Mesothelial cell of epicardium (in vitro differentiated cells): ENCODE measurements around the gene PXDC1. TPM values are rescaled to one million over a fixed set of nuclear protein-coding genes. Genes with fewer than 3 reads are reported as not detected.
"Not testable (repeated sequence)": the region's sequence is repeated elsewhere in the genome, so short reads cannot be mapped to it uniquely, and the experiment has no call there.

Experiments
- DNase-seq, 2 experiments: peaks; one replicate each; pipeline ENCODE4 v3.0.0; 2021; ENCODE audit warnings: low spot score in 2 of 2; ENCODE audit not compliant: unreplicated experiment in 2 of 2
- H3K27ac Mint-ChIP-seq: 2 replicates; pipeline ENCODE4 v1.8.0; 2021; ENCODE audit warnings: mixed read lengths
- H3K27me3 Mint-ChIP-seq: 2 replicates; pipeline ENCODE4 v1.8.0; 2021; ENCODE audit warnings: low read depth, mixed read lengths
- H3K36me3 Mint-ChIP-seq: 2 replicates; pipeline ENCODE4 v1.8.0; 2021; ENCODE audit warnings: mixed read lengths
- H3K4me1 Mint-ChIP-seq: 2 replicates; pipeline ENCODE4 v1.8.0; 2021; ENCODE audit warnings: mixed read lengths
- H3K4me3 Mint-ChIP-seq: 2 replicates; pipeline ENCODE4 v1.8.0; 2021; ENCODE audit warnings: mild to moderate bottlenecking, moderate library complexity, mixed read lengths
- H3K9me3 Mint-ChIP-seq: 2 replicates; pipeline ENCODE4 v1.8.0; 2021; ENCODE audit warnings: mixed read lengths
- CTCF ChIP-seq: fragments of 200-600 bp; sonication (generic); IDR thresholded peaks from one replicate; pipeline ENCODE4 v1.5.0; 2021; ENCODE audit warnings: antibody characterized with exemption; ENCODE audit not compliant: unreplicated experiment
- total RNA-seq: library from RNA; stranded (reverse); gene quantifications from 3 replicates; pipeline ENCODE4 v1.2.1, GENCODE V29; 2021

Gene PXDC1
- total RNA-seq, 1 donor from 2014 or later, result 33.8 TPM

- DNase-seq, result no peak
- no peak overlapping the region for H3K4me3 Mint-ChIP-seq
- H3K36me3 Mint-ChIP-seq, result no peaks in the 10 kb centered on the region
- peaks cover 13% of the 10 kb centered on the region for H3K4me1 Mint-ChIP-seq
- no peak overlapping the region for H3K27ac Mint-ChIP-seq
- no peaks in the 10 kb centered on the region for H3K9me3 Mint-ChIP-seq
- H3K27me3 Mint-ChIP-seq, result no peaks in the 10 kb centered on the region
- TF ChIP-seq CTCF, result no peak
Observed at GRCh38 chr6:3768502-3768901, 17.0 kb upstream of the PXDC1 start.

GRCh38 chr6:3767483-3767882 lies 16.0 kb upstream of the PXDC1 start:
- not testable (repeated sequence) for H3K36me3 Mint-ChIP-seq, H3K27ac Mint-ChIP-seq, DNase-seq, H3K27me3 Mint-ChIP-seq, H3K4me3 Mint-ChIP-seq, H3K9me3 Mint-ChIP-seq
- peaks cover 13% of the 10 kb centered on the region for H3K4me1 Mint-ChIP-seq

- Mint-ChIP-seq H3K27ac (peak overlapping the region; percentile 79), H3K4me1 (peaks cover 13% of the 10 kb centered on the region), H3K4me3 (no peak overlapping the region), H3K27me3 (no peaks in the 10 kb centered on the region), H3K9me3 (no peaks in the 10 kb centered on the region), H3K36me3 (no peaks in the 10 kb centered on the region)
- DNase-seq, result no peak
- TF ChIP-seq CTCF, result no peak
Observed at GRCh38 chr6:3766214-3766613, 14.7 kb upstream of the PXDC1 start.

- TF ChIP-seq CTCF, result no peak
- no peaks in the 10 kb centered on the region for H3K27me3 Mint-ChIP-seq
- H3K9me3 Mint-ChIP-seq, result no peaks in the 10 kb centered on the region
- no peaks in the 10 kb centered on the region for H3K36me3 Mint-ChIP-seq
- H3K4me1 Mint-ChIP-seq, result peaks cover 13% of the 10 kb centered on the region
- H3K4me3 Mint-ChIP-seq, result no peak overlapping the region
- DNase-seq, result no peak
- no peak overlapping the region for H3K27ac Mint-ChIP-seq
Observed at GRCh38 chr6:3765415-3765814, 13.9 kb upstream of the PXDC1 start.

DNA sequence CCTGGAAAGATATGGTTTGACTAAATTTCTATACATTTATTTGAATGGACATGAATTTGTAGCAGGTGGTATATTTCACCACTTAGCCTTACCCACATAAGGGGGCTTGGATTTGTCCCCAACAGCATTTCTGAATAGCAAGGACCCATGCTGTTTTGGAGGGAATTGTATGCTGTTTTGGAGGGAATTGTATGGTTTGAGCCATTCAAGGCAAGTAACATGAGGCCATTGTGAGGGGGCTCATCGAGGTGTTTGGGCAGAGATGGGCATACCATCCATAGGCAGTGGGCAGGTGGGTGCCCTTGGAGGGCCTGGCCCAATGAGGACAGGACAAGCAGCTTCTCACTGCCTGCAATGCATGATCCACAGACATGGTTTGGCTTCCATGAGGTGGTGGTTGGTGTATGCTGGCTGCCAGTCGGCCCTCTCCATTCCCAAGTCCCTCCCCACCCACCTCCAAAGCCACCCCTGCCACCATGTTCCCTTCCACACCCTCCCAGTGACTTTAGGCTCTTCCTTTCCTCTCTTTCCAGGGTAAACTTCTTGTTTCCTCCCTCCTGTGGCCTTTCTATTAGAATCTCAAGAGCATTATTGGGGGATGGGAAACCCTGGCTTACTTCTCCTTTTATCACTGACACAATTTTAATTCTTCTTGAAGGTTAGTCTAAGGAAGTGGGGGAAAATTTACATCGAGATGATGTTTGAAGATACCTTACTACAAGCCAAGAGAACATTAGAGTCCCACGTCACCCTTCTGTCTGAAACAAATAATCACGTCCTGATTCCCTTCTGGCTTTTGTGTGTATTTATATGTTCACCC lies 13.2 kb upstream of the PXDC1 start:
- no peak overlapping the region for H3K4me3 Mint-ChIP-seq
- H3K9me3 Mint-ChIP-seq, result no peaks in the 10 kb centered on the region
- TF ChIP-seq CTCF, result no peak
- H3K27ac Mint-ChIP-seq, result no peak overlapping the region
- H3K27me3 Mint-ChIP-seq, result no peaks in the 10 kb centered on the region
- no peaks in the 10 kb centered on the region for H3K36me3 Mint-ChIP-seq
- DNase-seq, result no peak
- peaks cover 17% of the 10 kb centered on the region for H3K4me1 Mint-ChIP-seq

DNA sequence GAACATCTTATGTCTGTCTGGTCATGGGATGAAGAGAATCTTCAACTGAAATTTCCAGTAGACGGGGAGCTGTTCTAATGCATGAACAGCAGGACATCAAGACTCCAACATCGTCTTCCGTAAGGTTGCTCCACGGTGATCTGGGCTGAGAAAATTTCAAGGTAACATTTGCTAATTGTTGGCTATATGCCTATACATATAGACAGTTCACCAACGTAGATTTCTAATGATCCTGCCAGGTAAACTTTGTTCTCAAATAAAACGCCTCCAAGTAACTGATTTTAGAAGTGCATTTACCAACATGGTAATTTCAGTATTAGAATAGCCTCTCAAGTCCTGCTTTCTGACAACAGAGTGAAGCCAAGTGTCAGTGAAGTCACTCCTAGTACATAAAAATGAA lies 11.3 kb upstream of the PXDC1 start:
- no peaks in the 10 kb centered on the region for H3K36me3 Mint-ChIP-seq
- TF ChIP-seq CTCF, result no peak
- H3K27ac Mint-ChIP-seq, result no peak overlapping the region
- no peaks in the 10 kb centered on the region for H3K9me3 Mint-ChIP-seq
- H3K27me3 Mint-ChIP-seq, result no peaks in the 10 kb centered on the region
- H3K4me1 Mint-ChIP-seq, result peaks cover 26% of the 10 kb centered on the region
- no peak for DNase-seq
- H3K4me3 Mint-ChIP-seq, result no peak overlapping the region
